Panc1 (cell line): Measurements from ENCODE around the gene PPP3R2. TPM values are rescaled to one million over a fixed set of nuclear protein-coding genes. Genes with fewer than 3 reads are reported as not detected.
"Not testable (repeated sequence)": the region's sequence is repeated elsewhere in the genome, so short reads cannot be mapped to it uniquely, and the experiment has no call there.

ENCODE experiments used
- ATAC-seq: fragments of 200-7000 bp; cut with Tn5 transposase; 2 replicates; pipeline ENCODE4 v1.9.1; 2020; ENCODE audit warnings: mild to moderate bottlenecking, moderate library complexity
- BruUV-seq: library from RNA; stranded (reverse); fragments of 400-500 nt; replicated peaks from 2 replicates; lab custom pipeline; 2021; lab: Mats Ljungman, UMichigan
- CTCF ChIA-PET: fragments of 300-600 bp; sonication (Branson Sonifier 250); formaldehyde crosslinking; loops from one replicate; lab custom pipeline; 2022; ENCODE audit warnings: antibody characterized with exemption; lab: Charles Lee
- POLR2A ChIA-PET: fragments of 300-600 bp; sonication (Branson Sonifier 250); formaldehyde crosslinking; loops from one replicate; lab custom pipeline; 2022; ENCODE audit warnings: antibody characterized with exemption; lab: Charles Lee
- DNase-seq: peaks from one replicate; pipeline ENCODE4 v3.0.0-alpha.2; 2010; ENCODE audit warnings: low read depth, low spot score
- H3K27ac ChIP-seq: 2 replicates; pipeline ENCODE4 v1.5.1; 2011; ENCODE audit warnings: mild to moderate bottlenecking, low read length, inconsistent platforms
- H3K27me3 ChIP-seq: fragments of 200-500 bp; sonication (Bioruptor generic); 2 replicates; pipeline ENCODE4 v1.6.0; 2014; ENCODE audit warnings: low read length, inconsistent platforms; ENCODE audit not compliant: control insufficient read depth, insufficient read depth
- H3K36me3 ChIP-seq: fragments of 200-500 bp; sonication (Bioruptor generic); 2 replicates; pipeline ENCODE4 v1.5.1; 2014; ENCODE audit warnings: inconsistent platforms, mild to moderate bottlenecking, low read length, moderate library complexity; ENCODE audit not compliant: control insufficient read depth, insufficient read depth
- H3K4me1 ChIP-seq: 2 replicates; pipeline ENCODE4 v1.5.1; 2011; ENCODE audit warnings: inconsistent platforms, mild to moderate bottlenecking, low read length, moderate library complexity; ENCODE audit not compliant: control insufficient read depth, insufficient read depth
- H3K4me3 ChIP-seq, 2 experiments: 2 replicates each; pipeline ENCODE4 v1.5.1; 2011 to 2012; ENCODE audit warnings: low read depth in 2 of 2, low read length in 2 of 2, mild to moderate bottlenecking in 2 of 2, inconsistent platforms in 1 of 2, moderate library complexity in 1 of 2
- H3K9me3 ChIP-seq: fragments of 200-500 bp; sonication (Bioruptor generic); 2 replicates; pipeline ENCODE4 v1.5.1; 2014; ENCODE audit warnings: low read depth, mild to moderate bottlenecking, inconsistent platforms, low read length, moderate library complexity; ENCODE audit not compliant: control insufficient read depth, insufficient read depth
- CTCF ChIP-seq: fragments of 450-650 bp; IDR thresholded peaks from 2 replicates; pipeline ENCODE4 v1.5.1; 2017; ENCODE audit warnings: mild to moderate bottlenecking
- POLR2AphosphoS5 ChIP-seq: IDR thresholded peaks from 2 replicates; pipeline ENCODE4 v1.6.1; 2012; ENCODE audit warnings: mild to moderate bottlenecking, low read depth, low read length, moderate library complexity
- REST ChIP-seq, 2 experiments: IDR thresholded peaks; 2 replicates each; pipeline ENCODE4 v1.6.1; 2011 to 2012; ENCODE audit warnings: low read depth in 2 of 2, control low read depth in 1 of 2, low read length in 1 of 2, mild to moderate bottlenecking in 1 of 2, moderate library complexity in 1 of 2; ENCODE audit not compliant: insufficient read depth in 1 of 2
- SIN3A ChIP-seq: IDR thresholded peaks from 2 replicates; pipeline ENCODE4 v1.6.1; 2012; ENCODE audit warnings: low read depth, mild to moderate bottlenecking, low read length, moderate library complexity, borderline replicate concordance; ENCODE audit not compliant: insufficient read depth
- TCF7L2 ChIP-seq: IDR thresholded peaks from 2 replicates; pipeline ENCODE4 v1.6.1; 2011; ENCODE audit warnings: mild to moderate bottlenecking, low read depth, low read length, inconsistent platforms
- in situ Hi-C: cut with HindIII; loops from 2 replicates; pipeline ENCODE4 v1.10.0; 2016; ENCODE audit warnings: low sequenced_read_pairs, low pct_unique_long_range_greater_than_20kb
- intact Hi-C: fragments of 100-400 bp; cut with micrococcal nuclease; formaldehyde crosslinking; loops from one replicate; pipeline ENCODE4 v1.10.0; 2022; ENCODE audit not compliant: unreplicated experiment
- total RNA-seq: library from RNA; stranded (reverse); gene quantifications from one replicate; pipeline ENCODE4 v1.2.1, GENCODE V29; 2021; ENCODE audit not compliant: unreplicated experiment

The PPP3R2 gene
- total RNA-seq, 1 experiment from 2014 or later, result not detected

- ATAC-seq (no peak), DNase-seq (no peak)
- Histone ChIP-seq H3K27me3 (no peaks in the 10 kb centered on the region), H3K36me3 (no peaks in the 10 kb centered on the region), H3K9me3 (no peaks in the 10 kb centered on the region), H3K4me1 (no peaks in the 10 kb centered on the region), H3K4me3 (no peak overlapping the region), H3K27ac (no peak overlapping the region)
- no TSS peak for BruUV-seq
- in situ Hi-C loops (no loop called here), intact Hi-C loops (no loop called here)
- POLR2A ChIA-PET, result no interaction called here
- TF ChIP-seq TCF7L2, result no peak
- no peak for TF ChIP-seq REST (IDR thresholded peaks at IDR 0.05; ENCODE audit: insufficient read depth in 1 of 2, low read depth in 2 of 2, low read length in 1 of 2)
- TF ChIP-seq POLR2AphosphoS5, result no peak
- TF ChIP-seq SIN3A, result no peak
- TF ChIP-seq CTCF, result no peak
- CTCF ChIA-PET, result no interaction called here
Observed at GRCh38 chr9:101590901-101591300, 3.9 kb downstream of the PPP3R2 start.

GRCh38 chr9:101590074-101590473 lies 4.7 kb downstream of the PPP3R2 start:
- in situ Hi-C loops, H3K36me3 ChIP-seq, intact Hi-C loops, DNase-seq, BruUV-seq, POLR2A ChIA-PET, H3K27me3 ChIP-seq, CTCF ChIA-PET, H3K4me1 ChIP-seq, H3K27ac ChIP-seq, H3K9me3 ChIP-seq, H3K4me3 ChIP-seq: not testable (repeated sequence)
- ATAC-seq, result peak; percentile 58

GRCh38 chr9:101587332-101588043 lies 7.3 kb downstream of the PPP3R2 start:
- DNase-seq (no peak), ATAC-seq (no peak)
- TF ChIP-seq REST (IDR thresholded peaks at IDR 0.05; ENCODE audit: insufficient read depth in 1 of 2, low read depth in 2 of 2, low read length in 1 of 2), result no peak
- intact Hi-C loops (no loop called here), in situ Hi-C loops (no loop called here)
- Histone ChIP-seq H3K36me3 (no peaks in the 10 kb centered on the region), H3K4me1 (no peaks in the 10 kb centered on the region), H3K27ac (no peak overlapping the region), H3K9me3 (no peaks in the 10 kb centered on the region), H3K4me3 (no peak overlapping the region), H3K27me3 (no peaks in the 10 kb centered on the region)
- ChIA-PET CTCF (no interaction called here), POLR2A (no interaction called here)
- no TSS peak for BruUV-seq
